OCI-LY7 (cell line): ENCODE data around the gene ELFN1. TPM values are rescaled to one million over a fixed set of nuclear protein-coding genes. Genes with fewer than 3 reads are reported as not detected.

Experiments used
- BruUV-seq: library from RNA; stranded (reverse); fragments of 400-500 nt; replicated peaks from 2 replicates; lab custom pipeline; 2021; lab: Mats Ljungman, UMichigan
- CTCF ChIA-PET: fragments of 300-600 bp; sonication (Branson Sonifier 250); formaldehyde crosslinking; loops from one replicate; lab custom pipeline; 2022; ENCODE audit warnings: antibody characterized with exemption; ENCODE audit not compliant: unreplicated experiment; lab: Charles Lee
- POLR2A ChIA-PET: fragments of 300-600 bp; sonication (Branson Sonifier 250); formaldehyde crosslinking; loops from one replicate; lab custom pipeline; 2022; ENCODE audit warnings: antibody characterized with exemption; lab: Charles Lee
- DNase-seq: peaks from one replicate; pipeline ENCODE4 v3.0.0-alpha.2; 2015; ENCODE audit warnings: low spot score
- H2AFZ ChIP-seq: fragments of 200-600 bp; sonication (generic), shearing (Covaris generic); 2 replicates; pipeline ENCODE4 v1.6.1; 2014; ENCODE audit warnings: mild to moderate bottlenecking, antibody characterized with exemption, low read length, moderate library complexity
- H3K27ac ChIP-seq: fragments of 200-600 bp; sonication (generic); 2 replicates; pipeline ENCODE4 v1.5.1; 2014; ENCODE audit warnings: mixed run types, low read depth, mild to moderate bottlenecking, moderate library complexity, low read length, inconsistent platforms; ENCODE audit not compliant: poor library complexity, severe bottlenecking
- H3K36me3 ChIP-seq: fragments of 200-600 bp; sonication (generic); 2 replicates; pipeline ENCODE4 v1.6.1; 2014; ENCODE audit warnings: mild to moderate bottlenecking, antibody characterized with exemption, low read length, moderate library complexity, mixed read lengths; ENCODE audit not compliant: insufficient read depth
- H3K4me1 ChIP-seq: fragments of 200-600 bp; sonication (generic); 2 replicates; pipeline ENCODE4 v1.5.1; 2014; ENCODE audit warnings: mild to moderate bottlenecking, low read length; ENCODE audit not compliant: insufficient read depth, poor library complexity, severe bottlenecking
- H3K4me2 ChIP-seq: fragments of 200-600 bp; sonication (generic); 2 replicates; pipeline ENCODE4 v1.6.1; 2014; ENCODE audit warnings: mild to moderate bottlenecking, low read length
- H3K4me3 ChIP-seq: fragments of 200-600 bp; sonication (generic); 2 replicates; pipeline ENCODE4 v1.5.1; 2014; ENCODE audit warnings: mild to moderate bottlenecking, low read depth, low read length; ENCODE audit not compliant: poor library complexity, severe bottlenecking
- H3K79me2 ChIP-seq: fragments of 200-600 bp; sonication (generic); 2 replicates; pipeline ENCODE4 v1.6.1; 2016; ENCODE audit warnings: low read depth, mild to moderate bottlenecking, low read length, moderate library complexity, mixed read lengths; ENCODE audit not compliant: insufficient read depth
- H3K9me2 ChIP-seq: fragments of 200-600 bp; sonication (generic); 2 replicates; pipeline ENCODE4 v1.6.1; 2016; ENCODE audit warnings: mild to moderate bottlenecking, low read length, mixed read lengths; ENCODE audit not compliant: insufficient read depth
- H3K9me3 ChIP-seq: fragments of 200-600 bp; sonication (generic); 2 replicates; pipeline ENCODE4 v1.6.1; 2014; ENCODE audit warnings: mild to moderate bottlenecking, mixed run types, low read length, mixed read lengths
- H4K20me1 ChIP-seq: fragments of 200-600 bp; sonication (generic); 2 replicates; pipeline ENCODE4 v1.6.1; 2014; ENCODE audit warnings: mild to moderate bottlenecking, antibody characterized with exemption, low read length, moderate library complexity, mixed read lengths; ENCODE audit not compliant: insufficient read depth
- CTCF ChIP-seq: fragments of 200-600 bp; sonication (generic); conservative IDR thresholded peaks from 2 replicates; pipeline ENCODE4 v1.5.1; 2014; ENCODE audit warnings: mild to moderate bottlenecking, antibody characterized with exemption, low read length, moderate library complexity, mixed read lengths
- EZH2phosphoT487 ChIP-seq: fragments of 200-600 bp; sonication (generic); IDR thresholded peaks from 2 replicates; pipeline ENCODE4 v1.6.1; 2018; ENCODE audit warnings: low read depth, borderline replicate concordance, mild to moderate bottlenecking, mixed run types, antibody characterized with exemption, low read length, moderate library complexity, mixed read lengths
- intact Hi-C: fragments of 100-400 bp; cut with micrococcal nuclease; formaldehyde crosslinking; loops from one replicate; pipeline ENCODE4 v1.10.0; 2022; ENCODE audit not compliant: unreplicated experiment
- total RNA-seq, 2 experiments: library from RNA; depleted of rRNA in 1 of 2; stranded (reverse); fragments of >200 nt in 1 of 2; shearing (Covaris generic) in 1 of 2; gene quantifications; 2 replicates each; pipeline ENCODE4 v1.2.3, GENCODE V29; 2014 to 2022

Gene ELFN1
- total RNA-seq, 2 experiments from 2014 or later = not detected

GRCh38 chr7:1719913-1720312, 49.8 kb downstream of the ELFN1 start:
- Histone ChIP-seq H3K9me2 (no peaks in the 10 kb centered on the region), H3K79me2 (no peaks in the 10 kb centered on the region), H3K4me3 (no peak overlapping the region), H3K9me3 (no peaks in the 10 kb centered on the region), H4K20me1 (no peaks in the 10 kb centered on the region), H3K4me2 (no peak overlapping the region), H3K4me1 (no peaks in the 10 kb centered on the region), H3K36me3 (no peaks in the 10 kb centered on the region), H2AFZ (no peak overlapping the region), H3K27ac (no peak overlapping the region)
- intact Hi-C loops = no loop called here
- no TSS peak for BruUV-seq
- ChIA-PET POLR2A (interaction anchor here (0.6 kb wide), 1 partner anchor 504 kb away, joined by 3 read pairs; no protein-coding TSS in a partner anchor), CTCF (interaction anchor here (0.6 kb wide), 1 partner anchor 725 kb away, joined by 3 read pairs; no protein-coding TSS in a partner anchor)
- DNase-seq = no peak
- TF ChIP-seq CTCF (no peak), EZH2phosphoT487 (no peak)

GRCh38 chr7:1720326-1720725, 50.2 kb downstream of the ELFN1 start:
- Histone ChIP-seq H3K4me2 (no peak overlapping the region), H3K4me3 (no peak overlapping the region), H3K27ac (no peak overlapping the region), H3K36me3 (no peaks in the 10 kb centered on the region), H3K79me2 (no peaks in the 10 kb centered on the region), H3K9me2 (no peaks in the 10 kb centered on the region), H4K20me1 (no peaks in the 10 kb centered on the region), H3K4me1 (no peaks in the 10 kb centered on the region), H3K9me3 (no peaks in the 10 kb centered on the region), H2AFZ (no peak overlapping the region)
- DNase-seq = peak; percentile 44
- intact Hi-C loops = no loop called here
- BruUV-seq = no TSS peak
- ChIA-PET POLR2A (interaction anchor here (0.6 kb wide), 2 partner anchors 235 to 504 kb away, joined by 3 to 4 read pairs; no protein-coding TSS in a partner anchor), CTCF (interaction anchor here (0.6 kb wide), 1 partner anchor 725 kb away, joined by 3 read pairs; no protein-coding TSS in a partner anchor)
- no peak for TF ChIP-seq CTCF
- TF ChIP-seq EZH2phosphoT487 = no peak

GRCh38 chr7:1721047-1721690, 51.1 kb downstream of the ELFN1 start:
- Histone ChIP-seq H3K9me3 (no peaks in the 10 kb centered on the region), H3K36me3 (no peaks in the 10 kb centered on the region), H3K4me1 (no peaks in the 10 kb centered on the region), H3K27ac (no peak overlapping the region), H3K4me2 (no peak overlapping the region), H3K4me3 (no peak overlapping the region), H3K79me2 (no peaks in the 10 kb centered on the region), H2AFZ (no peak overlapping the region), H3K9me2 (no peaks in the 10 kb centered on the region), H4K20me1 (no peaks in the 10 kb centered on the region)
- POLR2A ChIA-PET = interaction anchor here (0.5 to 0.6 kb wide), 2 partner anchors 17 to 236 kb away, joined by 3 to 4 read pairs; no protein-coding TSS in a partner anchor
- CTCF ChIA-PET = no interaction called here
- no peak for TF ChIP-seq CTCF
- no peak for TF ChIP-seq EZH2phosphoT487
- no TSS peak for BruUV-seq
- no peak for DNase-seq
- intact Hi-C loops = no loop called here
